K562 (cell line): ENCODE data around the gene UNC79. TPM values are rescaled to one million over a fixed set of nuclear protein-coding genes. Genes with fewer than 3 reads are reported as not detected.

Experiments
- ATAC-seq: fragments of 200-7000 bp; cut with Tn5 transposase; 3 replicates; pipeline ENCODE4 v1.9.1; 2020; ENCODE audit warnings: moderate library complexity
- BruUV-seq: library from RNA; stranded (reverse); fragments of 400-500 nt; replicated peaks from 2 replicates; lab custom pipeline; 2021; lab: Mats Ljungman, UMichigan
- CTCF ChIA-PET: fragments of 300-600 bp; formaldehyde crosslinking; extraction: SDS; loops from one replicate; lab custom pipeline; 2021; ENCODE audit warnings: low intra/inter-chr PET ratio; lab: Yijun Ruan, JAX
- POLR2A ChIA-PET: fragments of 300-600, 350-650 bp; sonication (Branson Sonifier 250); formaldehyde crosslinking; extraction: SDS; loops from one replicate; lab custom pipeline; 2021; ENCODE audit warnings: antibody characterized with exemption, inconsistent platforms; lab: Yijun Ruan, JAX
- DNase-seq, 4 experiments: peaks; one replicate each; pipeline versions ENCODE4 v3.0.0 to v3.0.0-alpha.2; 2011 to 2018; ENCODE audit warnings: low spot score in 3 of 4, mixed read lengths in 3 of 4; ENCODE audit errors: extremely low read depth in 1 of 4
- FAIRE-seq: peaks from 2 replicates; lab custom pipeline; 2011; peaks lifted over from hg19 to GRCh38; lab: Jason Lieb, UNC
- H2AFZ ChIP-seq: 2 replicates; pipeline ENCODE4 v1.6.0; 2011; ENCODE audit warnings: low read depth, low read length, control low read depth, inconsistent platforms
- H3K27ac ChIP-seq: fragments of 200-600 bp; 3 replicates; pipeline ENCODE4 v1.8.0; 2011; ENCODE audit warnings: low read depth, mild to moderate bottlenecking, control low read depth, inconsistent platforms, low read length, moderate library complexity, mixed read lengths; ENCODE audit errors: extremely low read depth
- H3K27me3 ChIP-seq, 2 experiments: fragments of 300-600 bp in 1 of 2; 2 replicates in 1 of 2; 3 replicates in 1 of 2; pipeline versions ENCODE4 v1.6.0 to v1.8.0; 2011; ENCODE audit warnings: inconsistent platforms in 2 of 2, low read length in 2 of 2, mild to moderate bottlenecking in 1 of 2, mixed read lengths in 1 of 2, moderate library complexity in 1 of 2; ENCODE audit not compliant: control insufficient read depth in 2 of 2, insufficient read depth in 2 of 2
- H3K36me3 ChIP-seq: fragments of 300-600 bp; 3 replicates; pipeline ENCODE4 v1.8.0; 2011; ENCODE audit warnings: mild to moderate bottlenecking, low read length, inconsistent platforms; ENCODE audit not compliant: control insufficient read depth, insufficient read depth
- H3K4me1 ChIP-seq, 2 experiments: fragments of 200-600 bp in 1 of 2; replicated peaks in 1 of 2; 2 replicates in 1 of 2; 3 replicates in 1 of 2; pipeline versions ENCODE4 v1.5.1 to v1.8.0; 2011; ENCODE audit warnings: inconsistent platforms in 2 of 2, low read length in 2 of 2, mild to moderate bottlenecking in 1 of 2, mixed read lengths in 1 of 2, moderate library complexity in 1 of 2; ENCODE audit not compliant: control insufficient read depth in 2 of 2, insufficient read depth in 2 of 2
- H3K4me2 ChIP-seq: 2 replicates; pipeline ENCODE4 v1.6.1; 2011; ENCODE audit warnings: low read length, control low read depth, inconsistent platforms, mixed read lengths; ENCODE audit not compliant: insufficient read depth
- H3K4me3 ChIP-seq: fragments of 200-600 bp; sonication (generic), shearing (Covaris generic); 2 replicates; pipeline ENCODE4 v1.5.1; 2016; ENCODE audit warnings: control low read depth, inconsistent platforms
- H3K79me2 ChIP-seq: fragments of 200-600 bp; 3 replicates; pipeline ENCODE4 v1.8.0; 2011; ENCODE audit warnings: low read length, inconsistent platforms; ENCODE audit not compliant: control insufficient read depth, insufficient read depth
- H3K9ac ChIP-seq, 2 experiments: 2 replicates each; pipeline versions ENCODE4 v1.6.0 to v1.6.1; 2011; ENCODE audit warnings: low read depth in 2 of 2, low read length in 2 of 2, control low read depth in 1 of 2, inconsistent platforms in 1 of 2, mild to moderate bottlenecking in 1 of 2, mixed read lengths in 1 of 2; ENCODE audit not compliant: insufficient read depth in 1 of 2
- H3K9me1 ChIP-seq: one replicate; pipeline ENCODE4 v1.6.0; 2011; ENCODE audit warnings: inconsistent platforms, mild to moderate bottlenecking, low read length, moderate library complexity; ENCODE audit not compliant: control insufficient read depth, insufficient read depth
- H3K9me3 ChIP-seq: replicated peaks from 2 replicates; pipeline ENCODE4 v1.5.1; 2011; ENCODE audit warnings: low read depth, low read length, inconsistent platforms; ENCODE audit not compliant: control insufficient read depth, insufficient read depth
- H4K20me1 ChIP-seq: replicated peaks from 2 replicates; pipeline ENCODE4 v1.6.1; 2011; ENCODE audit warnings: low read length, inconsistent platforms, mixed read lengths; ENCODE audit not compliant: control insufficient read depth, insufficient read depth
- CBX2 ChIP-seq: fragments of 200-600 bp; sonication (generic); IDR thresholded peaks from one replicate; pipeline ENCODE4 v1.6.1; 2012; ENCODE audit warnings: mild to moderate bottlenecking, low read length, inconsistent platforms; ENCODE audit not compliant: insufficient read depth, poor library complexity, severe bottlenecking
- CCNT2 ChIP-seq: IDR thresholded peaks from 2 replicates; pipeline ENCODE4 v1.6.1; 2011; ENCODE audit warnings: borderline replicate concordance, low read depth, mild to moderate bottlenecking, moderate library complexity, mixed read lengths, low read length; ENCODE audit not compliant: insufficient read length; ENCODE audit errors: extremely low read depth
- CHD1 ChIP-seq: fragments of 200-600 bp; sonication (generic); IDR thresholded peaks from one replicate; pipeline ENCODE4 v1.6.1; 2012; ENCODE audit warnings: mild to moderate bottlenecking, moderate library complexity, low read length, inconsistent platforms
- ETS2 ChIP-seq: IDR thresholded peaks from 2 replicates; pipeline ENCODE4 v1.6.1; 2016; ENCODE audit warnings: borderline replicate concordance, missing genetic modification characterization, mild to moderate bottlenecking, moderate library complexity, missing compliant biosample characterization; ENCODE audit not compliant: poor library complexity, severe bottlenecking
- FOXA1 ChIP-seq: fragments of 450-650 bp; IDR thresholded peaks from 2 replicates; pipeline ENCODE4 v1.6.1; 2016; ENCODE audit warnings: mild to moderate bottlenecking, borderline replicate concordance
- GABPB1 ChIP-seq: sonication (generic); formaldehyde crosslinking; IDR thresholded peaks from 2 replicates; pipeline ENCODE4 v1.8.0; 2022; ENCODE audit warnings: mild to moderate bottlenecking, missing genetic modification reagents
- PRDM10 ChIP-seq: fragments of 450-650 bp; IDR thresholded peaks from 2 replicates; pipeline ENCODE4 v1.6.1; 2018; ENCODE audit not compliant: partially characterized antibody
- THRB ChIP-seq: fragments of 450-650 bp; formaldehyde crosslinking; conservative IDR thresholded peaks from 2 replicates; pipeline ENCODE4 v1.4.0; 2022; ENCODE audit warnings: mild to moderate bottlenecking, missing genetic modification characterization
- TRIM28 ChIP-seq: fragments of 450-650 bp; IDR thresholded peaks from 2 replicates; pipeline ENCODE4 v1.6.1; 2017
- ZBTB17 ChIP-seq: fragments of 450-650 bp; formaldehyde crosslinking; IDR thresholded peaks from 2 replicates; pipeline ENCODE4 v1.4.0; 2020; ENCODE audit warnings: mild to moderate bottlenecking
- WGBS: fragments of 100-300 bp; shearing (Covaris generic); methylation state at CpG from one replicate; pipeline ENCODE4 v1.1.6; 2016; ENCODE audit warnings: low coverage, mixed read lengths; ENCODE audit not compliant: insufficient coverage; ENCODE audit errors: missing lambda C conversion rate; 5-methylcytosine and 5-hydroxymethylcytosine counted together
- in situ Hi-C: fragments of 300-500 bp; cut with MboI; formaldehyde crosslinking; loops from 4 replicates; pipeline ENCODE4 v1.15.0; 2018; ENCODE audit warnings: inconsistent platforms, mixed read lengths
- intact Hi-C: fragments of 100-400 bp; cut with micrococcal nuclease; formaldehyde crosslinking; loops from 2 replicates; pipeline ENCODE4 v1.14.2; 2022
- polyA plus RNA-seq, 8 experiments: library from polyadenylated mRNA; depleted of rRNA in 4 of 8; stranded (reverse) in 5 of 8; unstranded in 3 of 8; fragments of >200 nt; fragmentation: Nextera tagmentation in 2 of 8; fragmentation: Illumina TruSeq in 1 of 8; extraction: Ambion mirVana in 2 of 8; extraction: Trizol in 1 of 8; gene quantifications; 2 replicates each; pipeline versions ENCODE4 v1.2.1 to v1.2.3, GENCODE V29; 2011 to 2014; ENCODE audit warnings: inconsistent platforms in 1 of 8, missing spikeins in 1 of 8
- total RNA-seq, 7 experiments: library from RNA; depleted of rRNA in 6 of 7; stranded (reverse); fragments of >200 nt in 6 of 7; fragmentation: Illumina TruSeq in 2 of 7; extraction: Trizol in 2 of 7; gene quantifications; 2 replicates each; pipeline versions ENCODE4 v1.2.1 to v1.2.3, GENCODE V29; 2011 to 2021; ENCODE audit warnings: low replicate concordance in 1 of 7

The UNC79 gene
- total and polyA plus RNA-seq, 9 of the 15 experiments (the other 6 are each of a cell fraction or from before 2014, with no cell fraction given), result under 0.01 to 0.04 (median 0.01) TPM; not detected in 6

- CTCF ChIA-PET, result no interaction called here
- in situ Hi-C loops, result no loop called here
- BruUV-seq, result no TSS peak
Measured at GRCh38 chr14:93705513-93706156, 274.9 kb downstream of the UNC79 start.

GRCh38 chr14:93706360-93706955, 275.7 kb downstream of the UNC79 start:
- no peak overlapping the region for H2AFZ ChIP-seq
- TF ChIP-seq PRDM10 (no peak), THRB (no peak)
- H3K4me1 ChIP-seq, result no peaks in the 10 kb centered on the region
- H3K27me3 ChIP-seq, result peaks cover 3 to 12% of the 10 kb centered on the region in 2 experiments; a peak in 3 of 5 replicates
- ChIA-PET CTCF (no interaction called here), POLR2A (interaction anchor here (1.6 kb wide), 1 partner anchor 18 kb away, joined by 4 read pairs; no protein-coding TSS in a partner anchor)
- no peaks in the 10 kb centered on the region for H4K20me1 ChIP-seq
- H3K27ac ChIP-seq, result no peak overlapping the region
- no peaks in the 10 kb centered on the region for H3K36me3 ChIP-seq
- no peaks in the 10 kb centered on the region for H3K9me3 ChIP-seq
- no peak overlapping the region for H3K4me3 ChIP-seq
- DNase-seq (no peak), FAIRE-seq (no peak), ATAC-seq (no peak)
- no peaks in the 10 kb centered on the region for H3K9me1 ChIP-seq
- intact Hi-C loops, result no loop called here
- no peak overlapping the region for H3K4me2 ChIP-seq
- H3K79me2 ChIP-seq, result no peaks in the 10 kb centered on the region
- WGBS, result under 1% methylated on average over 20 of the region's 21 CpGs
- H3K9ac ChIP-seq, result no peak overlapping the region
- in situ Hi-C loops, result no loop called here
- BruUV-seq, result no TSS peak

More at GRCh38 chr14:93705513-93706156, 274.9 kb downstream of the UNC79 start:
- POLR2A ChIA-PET, result interaction anchor here (1.6 kb wide), 1 partner anchor 19 kb away, joined by 4 read pairs; no protein-coding TSS in a partner anchor
- ATAC-seq (no peak), FAIRE-seq (no peak), DNase-seq (no peak)
- Histone ChIP-seq H3K4me1 (no peaks in the 10 kb centered on the region), H2AFZ (no peak overlapping the region), H3K79me2 (no peaks in the 10 kb centered on the region), H3K4me2 (no peak overlapping the region), H3K9ac (no peak overlapping the region), H3K27me3 (peaks cover 3 to 12% of the 10 kb centered on the region in 2 experiments; a peak in 3 of 5 replicates), H3K27ac (no peak overlapping the region), H3K9me3 (no peaks in the 10 kb centered on the region), H3K4me3 (no peak overlapping the region), H4K20me1 (no peaks in the 10 kb centered on the region), H3K36me3 (no peaks in the 10 kb centered on the region), H3K9me1 (no peaks in the 10 kb centered on the region)
- intact Hi-C loops, result no loop called here
- TF ChIP-seq ETS2, result no peak
- TF ChIP-seq GABPB1, result no peak
- TF ChIP-seq ZBTB17 (CRISPR knock-in tag), result no peak
- TF ChIP-seq TRIM28, result no peak
- TF ChIP-seq CHD1, result no peak
- no peak for TF ChIP-seq CCNT2
- TF ChIP-seq CBX2, result no peak
- no peak for TF ChIP-seq FOXA1
- WGBS, result 0% methylated on average over 14 of the region's 15 CpGs
